Measurements from ENCODE around the gene GALNT9. TPM values are rescaled to one million over a fixed set of nuclear protein-coding genes. Genes with fewer than 3 reads are reported as not detected.
"Not testable (repeated sequence)": the region's sequence is repeated elsewhere in the genome, so short reads cannot be mapped to it uniquely, and the experiment has no call there.

GALNT9 gene
- polyA plus RNA-seq, 1 experiment: not detected

DNA sequence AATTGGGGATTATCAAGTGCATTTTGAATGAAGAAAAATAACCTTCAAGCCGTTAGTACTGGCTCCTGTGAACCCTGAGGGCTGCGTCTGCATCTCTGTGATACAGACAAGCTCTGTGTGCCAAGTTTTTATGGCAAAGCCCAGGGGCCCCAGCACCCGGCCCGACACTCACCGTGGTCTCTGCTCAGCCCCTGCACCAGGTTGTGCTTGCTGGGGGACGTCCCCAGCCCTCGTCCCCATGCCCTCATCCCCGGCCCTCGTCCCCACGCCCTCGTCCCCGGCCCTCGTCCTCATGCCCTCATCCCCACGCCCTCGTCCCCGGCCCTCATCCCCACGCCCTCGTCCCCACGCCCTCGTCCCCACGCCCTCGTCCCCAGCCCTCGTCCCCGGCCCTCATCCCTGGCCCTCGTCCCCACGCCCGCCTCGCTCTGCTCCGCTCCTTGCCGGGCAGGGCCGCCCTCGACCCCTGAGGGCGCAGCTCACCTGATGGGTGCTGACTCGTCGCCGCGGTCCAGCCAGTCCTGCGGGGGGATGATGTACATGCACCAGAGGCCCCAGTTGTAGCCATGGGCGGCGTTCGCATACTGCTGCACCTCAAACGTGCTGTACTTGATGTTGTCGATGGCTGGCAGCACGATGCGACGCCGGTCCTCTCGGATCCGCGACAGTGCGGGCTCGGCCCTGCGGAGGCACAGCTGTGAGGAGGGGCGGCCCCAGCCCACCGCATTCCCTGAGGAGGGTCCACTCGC lies 72.0 kb downstream of the GALNT9 start:
- TF ChIP-seq, protein P1, sequence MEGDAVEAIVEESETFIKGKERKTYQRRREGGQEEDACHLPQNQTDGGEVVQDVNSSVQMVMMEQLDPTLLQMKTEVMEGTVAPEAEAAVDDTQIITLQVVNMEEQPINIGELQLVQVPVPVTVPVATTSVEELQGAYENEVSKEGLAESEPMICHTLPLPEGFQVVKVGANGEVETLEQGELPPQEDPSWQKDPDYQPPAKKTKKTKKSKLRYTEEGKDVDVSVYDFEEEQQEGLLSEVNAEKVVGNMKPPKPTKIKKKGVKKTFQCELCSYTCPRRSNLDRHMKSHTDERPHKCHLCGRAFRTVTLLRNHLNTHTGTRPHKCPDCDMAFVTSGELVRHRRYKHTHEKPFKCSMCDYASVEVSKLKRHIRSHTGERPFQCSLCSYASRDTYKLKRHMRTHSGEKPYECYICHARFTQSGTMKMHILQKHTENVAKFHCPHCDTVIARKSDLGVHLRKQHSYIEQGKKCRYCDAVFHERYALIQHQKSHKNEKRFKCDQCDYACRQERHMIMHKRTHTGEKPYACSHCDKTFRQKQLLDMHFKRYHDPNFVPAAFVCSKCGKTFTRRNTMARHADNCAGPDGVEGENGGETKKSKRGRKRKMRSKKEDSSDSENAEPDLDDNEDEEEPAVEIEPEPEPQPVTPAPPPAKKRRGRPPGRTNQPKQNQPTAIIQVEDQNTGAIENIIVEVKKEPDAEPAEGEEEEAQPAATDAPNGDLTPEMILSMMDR (IDR thresholded peaks at IDR 0.05; ENCODE audit: insufficient read depth, low read depth, low read length): no peak
- CTCF ChIA-PET: no interaction called here
- H3K36me3 ChIP-seq (ENCODE audit: control insufficient read depth, insufficient read depth, low read length): no peaks in the 10 kb centered on the region
- no peak for DNase-seq (ENCODE audit: low read depth)
- H3K27me3 ChIP-seq (ENCODE audit: control insufficient read depth, insufficient read depth, low read length): no peaks in the 10 kb centered on the region; the same call in 1 of the 2 replicates
- no peak overlapping the region for H3K4me3 ChIP-seq (ENCODE audit: low read depth, low read length)
- POLR2A ChIA-PET: no interaction called here

- H3K27me3 ChIP-seq (ENCODE audit: control insufficient read depth, insufficient read depth, low read length): no peaks in the 10 kb centered on the region; the same call in 1 of the 2 replicates
- TF ChIP-seq, protein P1 (IDR thresholded peaks at IDR 0.05; ENCODE audit: insufficient read depth, low read depth, low read length): no peak
- POLR2A ChIA-PET: no interaction called here
- H3K36me3 ChIP-seq (ENCODE audit: control insufficient read depth, insufficient read depth, low read length): no peaks in the 10 kb centered on the region
- H3K4me3 ChIP-seq (ENCODE audit: low read depth, low read length): no peak overlapping the region
- CTCF ChIA-PET: no interaction called here
- no peak for DNase-seq (ENCODE audit: low read depth)
These were observed 72.7 kb downstream of the GALNT9 start for GRCh38 chr12:132256646-132257045.

DNA sequence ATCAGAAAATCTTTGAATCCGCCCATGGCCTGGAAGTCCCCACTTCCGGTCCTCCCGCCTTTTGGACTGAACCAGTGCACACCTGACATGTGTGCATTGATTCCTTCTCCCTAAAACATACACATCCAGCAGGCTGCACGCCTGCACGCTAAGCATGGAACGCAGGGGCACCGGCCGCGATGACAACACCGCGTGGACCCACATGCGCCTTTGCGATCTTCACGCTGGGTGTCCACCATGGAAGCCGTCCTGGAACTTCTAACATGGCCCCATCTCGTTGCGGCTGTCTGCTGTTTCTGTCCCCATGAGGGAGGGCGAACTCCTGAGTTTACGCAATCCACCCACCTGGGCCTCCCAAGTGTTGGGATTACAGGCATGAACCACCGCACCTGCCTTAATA lies 73.7 kb downstream of the GALNT9 start:
- H3K27me3 ChIP-seq (ENCODE audit: control insufficient read depth, insufficient read depth, low read length): no peaks in the 10 kb centered on the region; the same call in 1 of the 2 replicates
- no peak for DNase-seq (ENCODE audit: low read depth)
- POLR2A ChIA-PET: no interaction called here
- no peaks in the 10 kb centered on the region for H3K36me3 ChIP-seq (ENCODE audit: control insufficient read depth, insufficient read depth, low read length)
- TF ChIP-seq, protein P1 (IDR thresholded peaks at IDR 0.05; ENCODE audit: insufficient read depth, low read depth, low read length): no peak
- H3K4me3 ChIP-seq (ENCODE audit: low read depth, low read length): no peak overlapping the region
- CTCF ChIA-PET: no interaction called here

GRCh38 chr12:132253698-132254480 lies 75.5 kb downstream of the GALNT9 start:
- TF ChIP-seq, protein P1 (IDR thresholded peaks at IDR 0.05; ENCODE audit: insufficient read depth, low read depth, low read length): no peak
- CTCF ChIA-PET: no interaction called here
- POLR2A ChIA-PET: no interaction called here
- H3K36me3 ChIP-seq (ENCODE audit: control insufficient read depth, insufficient read depth, low read length): no peaks in the 10 kb centered on the region
- no peak for DNase-seq (ENCODE audit: low read depth)
- no peak overlapping the region for H3K4me3 ChIP-seq (ENCODE audit: low read depth, low read length)
- no peaks in the 10 kb centered on the region; the same call in 1 of the 2 replicates for H3K27me3 ChIP-seq (ENCODE audit: control insufficient read depth, insufficient read depth, low read length)

- H3K36me3 ChIP-seq (ENCODE audit: control insufficient read depth, insufficient read depth, low read length); POLR2A ChIA-PET; H3K27me3 ChIP-seq (ENCODE audit: control insufficient read depth, insufficient read depth, low read length); H3K4me3 ChIP-seq (ENCODE audit: low read depth, low read length); DNase-seq (ENCODE audit: low read depth); CTCF ChIA-PET: not testable (repeated sequence)
These were observed 76.4 kb downstream of the GALNT9 start for GRCh38 chr12:132252981-132253380.

Measured in BJ (cell line).